Activated CD8-positive, alpha-beta memory T cell treated with anti-CD3 and anti-CD28 coated beads for 48 hours (primary cell): ENCODE measurements around the gene KCNJ6.

ENCODE experiments used
- DNase-seq, 3 experiments: peaks; one replicate each; pipeline ENCODE4 v3.0.0-alpha.2; 2020; ENCODE audit warnings: low read depth in 2 of 3, low spot score in 2 of 3

Gene KCNJ6

GRCh38 chr21:37827913-37828312 lies 88.3 kb downstream of the KCNJ6 start:
- no peak for DNase-seq

GRCh38 chr21:37821786-37822450 lies 94.3 kb downstream of the KCNJ6 start:
- DNase-seq: no peak

- no peak for DNase-seq
Measured at GRCh38 chr21:37821092-37821491, 95.2 kb downstream of the KCNJ6 start.

GRCh38 chr21:37819372-37819771 lies 96.9 kb downstream of the KCNJ6 start:
- no peak for DNase-seq

- DNase-seq: no peak
Measured at GRCh38 chr21:37817242-37817641, 99.0 kb downstream of the KCNJ6 start.

GRCh38 chr21:37815893-37816292 lies 100.4 kb downstream of the KCNJ6 start:
- no peak for DNase-seq

GRCh38 chr21:37811711-37812110 lies 104.5 kb downstream of the KCNJ6 start:
- no peak for DNase-seq

GRCh38 chr21:37808261-37808660 lies 108.0 kb downstream of the KCNJ6 start:
- DNase-seq: no peak

GRCh38 chr21:37805266-37805665 lies 111.0 kb downstream of the KCNJ6 start:
- no peak for DNase-seq

- no peak for DNase-seq
Measured at GRCh38 chr21:37804001-37804400, 112.3 kb downstream of the KCNJ6 start.

GRCh38 chr21:37803101-37803651 lies 113.1 kb downstream of the KCNJ6 start:
- DNase-seq: no peak

GRCh38 chr21:37800456-37801061 lies 115.7 kb downstream of the KCNJ6 start:
- DNase-seq: no peak

GRCh38 chr21:37800057-37800455 lies 116.2 kb downstream of the KCNJ6 start:
- no peak for DNase-seq

- no peak for DNase-seq
Measured at GRCh38 chr21:37799211-37800056, 116.8 kb downstream of the KCNJ6 start.

GRCh38 chr21:37797403-37797802 lies 118.9 kb downstream of the KCNJ6 start:
- no peak for DNase-seq

- no peak for DNase-seq
Measured at GRCh38 chr21:37796011-37796410, 120.2 kb downstream of the KCNJ6 start.

GRCh38 chr21:37793660-37794059 lies 122.6 kb downstream of the KCNJ6 start:
- DNase-seq: no peak

GRCh38 chr21:37792046-37792445 lies 124.2 kb downstream of the KCNJ6 start:
- DNase-seq: no peak

- no peak for DNase-seq
Measured at GRCh38 chr21:37790905-37791304, 125.4 kb downstream of the KCNJ6 start.

GRCh38 chr21:37788503-37788902 lies 127.8 kb downstream of the KCNJ6 start:
- DNase-seq: no peak

- no peak for DNase-seq
Measured at GRCh38 chr21:37787456-37787855, 128.8 kb downstream of the KCNJ6 start.
